D721Med (cell line): ENCODE measurements around the gene THAP12.

Experiments
- DNase-seq: peaks from one replicate; pipeline ENCODE4 v3.0.0; 2011; ENCODE audit warnings: low spot score; ENCODE audit not compliant: insufficient read length
- FAIRE-seq: peaks from 2 replicates; lab custom pipeline; 2011; peaks lifted over from hg19 to GRCh38; lab: Jason Lieb, UNC
- TF ChIP-seq, protein P1 (sequence below): IDR thresholded peaks from 2 replicates; pipeline ENCODE4 v1.5.1; 2012; ENCODE audit warnings: mild to moderate bottlenecking, control low read depth; ENCODE audit not compliant: insufficient read depth; ENCODE audit errors: missing control alignments

Gene THAP12, protein sequence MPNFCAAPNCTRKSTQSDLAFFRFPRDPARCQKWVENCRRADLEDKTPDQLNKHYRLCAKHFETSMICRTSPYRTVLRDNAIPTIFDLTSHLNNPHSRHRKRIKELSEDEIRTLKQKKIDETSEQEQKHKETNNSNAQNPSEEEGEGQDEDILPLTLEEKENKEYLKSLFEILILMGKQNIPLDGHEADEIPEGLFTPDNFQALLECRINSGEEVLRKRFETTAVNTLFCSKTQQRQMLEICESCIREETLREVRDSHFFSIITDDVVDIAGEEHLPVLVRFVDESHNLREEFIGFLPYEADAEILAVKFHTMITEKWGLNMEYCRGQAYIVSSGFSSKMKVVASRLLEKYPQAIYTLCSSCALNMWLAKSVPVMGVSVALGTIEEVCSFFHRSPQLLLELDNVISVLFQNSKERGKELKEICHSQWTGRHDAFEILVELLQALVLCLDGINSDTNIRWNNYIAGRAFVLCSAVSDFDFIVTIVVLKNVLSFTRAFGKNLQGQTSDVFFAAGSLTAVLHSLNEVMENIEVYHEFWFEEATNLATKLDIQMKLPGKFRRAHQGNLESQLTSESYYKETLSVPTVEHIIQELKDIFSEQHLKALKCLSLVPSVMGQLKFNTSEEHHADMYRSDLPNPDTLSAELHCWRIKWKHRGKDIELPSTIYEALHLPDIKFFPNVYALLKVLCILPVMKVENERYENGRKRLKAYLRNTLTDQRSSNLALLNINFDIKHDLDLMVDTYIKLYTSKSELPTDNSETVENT

DNA sequence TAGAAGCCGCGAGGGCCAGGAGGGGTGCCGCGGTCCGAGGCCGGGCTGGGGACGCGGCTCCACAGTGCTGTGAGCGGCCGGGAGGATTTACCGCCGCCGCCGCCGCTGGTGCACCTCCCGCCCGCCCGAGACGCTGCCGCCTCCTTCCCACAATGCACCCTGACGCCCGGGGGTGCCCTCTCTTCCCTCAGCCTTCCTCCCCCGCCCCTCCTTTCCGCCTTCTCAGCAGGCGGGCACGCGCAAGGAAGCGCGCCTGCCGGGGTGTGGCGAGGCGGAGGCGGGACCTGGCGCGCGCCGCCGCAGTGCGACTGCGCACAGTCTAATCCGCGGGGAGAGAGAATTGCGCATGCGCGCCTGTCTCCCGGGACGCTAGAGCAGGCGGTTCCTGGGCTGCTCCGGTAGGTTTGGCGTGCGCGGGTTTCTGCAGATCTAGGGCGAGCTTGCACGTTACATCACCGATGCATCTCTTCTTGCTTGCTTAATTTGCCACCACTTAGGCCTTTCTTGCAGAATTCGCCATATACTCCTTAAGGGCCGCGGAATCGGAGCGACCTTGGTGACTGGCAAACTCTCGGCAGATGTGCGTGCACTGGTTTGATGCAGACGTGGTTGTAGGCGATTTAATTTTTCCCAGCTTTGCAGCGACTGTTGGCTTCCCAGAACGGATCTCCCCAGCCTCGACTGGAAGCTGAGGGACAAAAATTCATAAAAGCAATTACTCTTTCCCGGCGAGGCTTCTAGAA lies at the start of gene THAP12, which contains the start of gene GVQW3:
Gene THAP12 (minus strand): TSS at position 156 of the 743 bp plus-strand sequence. CDS start 296 bp downstream, outside the sequence.
Gene GVQW3 (plus strand): TSS at position 347 of the 743 bp plus-strand sequence. CDS start 506 bp downstream, outside the sequence.
- TF ChIP-seq, protein P1, sequence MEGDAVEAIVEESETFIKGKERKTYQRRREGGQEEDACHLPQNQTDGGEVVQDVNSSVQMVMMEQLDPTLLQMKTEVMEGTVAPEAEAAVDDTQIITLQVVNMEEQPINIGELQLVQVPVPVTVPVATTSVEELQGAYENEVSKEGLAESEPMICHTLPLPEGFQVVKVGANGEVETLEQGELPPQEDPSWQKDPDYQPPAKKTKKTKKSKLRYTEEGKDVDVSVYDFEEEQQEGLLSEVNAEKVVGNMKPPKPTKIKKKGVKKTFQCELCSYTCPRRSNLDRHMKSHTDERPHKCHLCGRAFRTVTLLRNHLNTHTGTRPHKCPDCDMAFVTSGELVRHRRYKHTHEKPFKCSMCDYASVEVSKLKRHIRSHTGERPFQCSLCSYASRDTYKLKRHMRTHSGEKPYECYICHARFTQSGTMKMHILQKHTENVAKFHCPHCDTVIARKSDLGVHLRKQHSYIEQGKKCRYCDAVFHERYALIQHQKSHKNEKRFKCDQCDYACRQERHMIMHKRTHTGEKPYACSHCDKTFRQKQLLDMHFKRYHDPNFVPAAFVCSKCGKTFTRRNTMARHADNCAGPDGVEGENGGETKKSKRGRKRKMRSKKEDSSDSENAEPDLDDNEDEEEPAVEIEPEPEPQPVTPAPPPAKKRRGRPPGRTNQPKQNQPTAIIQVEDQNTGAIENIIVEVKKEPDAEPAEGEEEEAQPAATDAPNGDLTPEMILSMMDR = peak; percentile 21
- FAIRE-seq = no peak
- peak; percentile 93 for DNase-seq

DNA sequence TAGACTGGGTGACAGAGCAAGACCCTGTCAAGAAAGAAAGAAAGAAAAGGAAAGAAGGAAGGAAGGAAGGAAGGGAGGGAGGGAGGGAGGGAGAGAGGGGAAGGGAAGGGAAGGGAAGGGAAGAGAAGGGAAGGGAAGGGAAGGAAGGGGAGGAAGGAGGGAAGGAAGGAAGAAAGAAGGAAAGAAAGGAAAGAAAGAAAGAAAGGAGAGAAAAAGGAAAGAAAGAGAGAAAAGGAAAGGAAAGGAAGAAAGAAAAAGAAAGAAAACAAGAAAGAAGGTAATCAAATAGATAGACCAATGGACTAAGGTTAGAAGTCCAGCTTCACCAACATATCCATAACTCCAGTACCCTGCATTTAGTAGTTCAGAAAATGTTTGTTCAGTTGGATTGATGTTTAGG lies 45.7 kb upstream of the THAP12 start:
- FAIRE-seq (no peak), DNase-seq (no peak)
- TF ChIP-seq, protein P1 = no peak

DNA sequence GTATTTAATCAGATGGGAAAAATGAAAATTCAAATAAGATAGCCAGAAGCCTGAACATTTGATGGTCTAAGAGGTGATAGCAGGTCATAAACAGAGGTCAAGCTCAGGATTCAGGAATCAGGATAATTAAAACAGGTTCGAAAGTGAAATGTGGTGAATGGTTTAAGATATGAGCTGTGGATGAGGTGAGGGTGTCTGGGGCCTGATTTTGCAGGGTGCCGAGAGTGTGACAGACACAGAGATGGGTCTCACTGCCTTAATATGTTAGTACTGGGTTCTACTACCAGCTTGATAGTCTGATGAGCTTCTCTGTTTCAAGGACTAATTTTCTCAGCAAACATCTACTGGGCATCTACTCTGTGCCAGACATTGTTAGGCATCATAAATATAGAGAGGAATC lies 44.0 kb upstream of the THAP12 start:
- TF ChIP-seq, protein P1 = no peak
- FAIRE-seq = no peak
- no peak for DNase-seq

DNA sequence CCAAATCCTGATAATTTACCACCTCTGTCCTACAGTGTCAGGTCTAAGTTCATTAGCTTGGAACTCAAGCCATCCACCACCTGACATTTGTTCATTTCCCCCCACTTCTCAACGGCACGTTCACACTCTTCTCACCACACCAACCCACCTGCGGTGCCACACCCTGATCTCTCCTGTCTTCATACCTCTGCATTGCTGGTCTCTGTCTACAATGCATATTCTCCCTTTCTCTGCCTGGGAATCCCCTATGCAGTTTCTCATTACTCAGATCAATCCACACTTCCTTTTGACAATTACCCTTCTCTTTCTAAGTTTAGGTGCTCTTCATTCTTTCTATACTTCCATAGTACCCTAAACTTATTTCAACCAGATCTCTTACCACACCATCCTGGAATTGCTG lies 43.4 kb upstream of the THAP12 start:
- no peak for FAIRE-seq
- TF ChIP-seq, protein P1 = no peak
- DNase-seq = no peak

DNA sequence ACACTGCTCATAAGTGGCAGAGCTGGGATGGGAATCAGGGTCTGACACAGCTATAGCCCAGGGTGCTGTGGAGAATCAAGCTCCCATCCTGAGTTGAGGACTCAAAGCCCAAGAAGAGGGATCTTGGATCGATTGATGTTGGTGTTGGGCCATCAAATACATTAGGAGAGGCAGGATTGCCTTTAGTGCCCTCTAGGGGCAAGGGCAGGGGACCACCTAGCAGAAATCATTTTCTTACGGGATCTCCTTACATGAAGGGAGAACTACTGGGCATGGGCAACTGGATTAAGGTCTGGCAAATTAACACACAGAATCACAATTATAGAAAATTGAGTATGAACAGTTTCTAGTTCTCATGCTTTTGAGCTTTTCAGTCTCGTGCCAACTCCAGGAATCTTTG lies 39.0 kb upstream of the THAP12 start:
- DNase-seq (no peak), FAIRE-seq (no peak)
- TF ChIP-seq, protein P1 = peak; percentile 44

DNA sequence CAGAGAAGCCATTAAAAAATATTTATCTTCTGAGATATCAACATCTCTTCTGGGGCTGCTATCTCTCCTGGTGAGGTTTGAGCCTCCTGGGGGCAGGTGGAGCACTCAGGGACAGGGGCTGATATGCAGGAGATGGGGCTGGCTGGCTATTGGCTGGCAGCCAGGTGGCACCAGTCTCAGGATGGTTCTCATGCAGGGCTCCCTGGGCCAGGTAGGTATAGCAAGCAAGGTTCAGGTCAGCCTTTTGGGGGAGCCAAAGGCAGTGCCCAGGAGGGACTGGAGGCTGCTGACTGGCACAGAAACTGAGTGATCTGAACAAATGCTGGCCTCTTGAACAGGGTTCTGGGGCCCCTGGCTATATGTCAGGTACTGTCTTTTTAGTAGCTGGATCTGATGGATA lies 34.1 kb upstream of the THAP12 start:
- TF ChIP-seq, protein P1 = no peak
- no peak for DNase-seq
- no peak for FAIRE-seq
